MM.1S (cell line): ENCODE measurements around the gene FIGN.

Experiments used
- CTCF ChIP-seq: fragments of 300-600 bp; sonication (generic); IDR thresholded peaks from 2 replicates; pipeline ENCODE4 v1.5.1; 2016; ENCODE audit warnings: antibody characterized with exemption, low read length, mixed read lengths
- EZH2 ChIP-seq: fragments of 300-600 bp; sonication (generic); optimal IDR thresholded peaks from 2 replicates; pipeline ENCODE3; 2017; ENCODE audit warnings: low read depth, mild to moderate bottlenecking, antibody characterized with exemption, low read length, mixed read lengths

GRCh38 chr2:163736433-163737189 is 803 bp upstream of the FIGN start:
- peak; percentile 23; the same call in 1 of the 2 replicates for TF ChIP-seq CTCF
- no peak for TF ChIP-seq EZH2
